Keratinocyte (primary cell): ENCODE data around the gene GAB2. TPM values are rescaled to one million over a fixed set of nuclear protein-coding genes. Genes with fewer than 3 reads are reported as not detected.

Source experiments
- DNase-seq: peaks from one replicate; pipeline ENCODE4 v3.0.0-alpha.2; 2011; ENCODE audit warnings: low read depth, missing footprints, low spot score
- FAIRE-seq: peaks from 2 replicates; lab custom pipeline; 2011; peaks lifted over from hg19 to GRCh38; lab: Jason Lieb, UNC
- H2AFZ ChIP-seq: 2 replicates; pipeline ENCODE4 v1.6.0; 2012; ENCODE audit warnings: low read length, control low read depth, inconsistent platforms; ENCODE audit not compliant: control insufficient read depth
- H3K27ac ChIP-seq: 2 replicates; pipeline ENCODE4 v1.5.1; 2011; ENCODE audit warnings: low read length; ENCODE audit not compliant: control insufficient read depth, insufficient read depth
- H3K27me3 ChIP-seq: 3 replicates; pipeline ENCODE4 v1.6.0; 2011; ENCODE audit warnings: low read length; ENCODE audit not compliant: control insufficient read depth, insufficient read depth; ENCODE audit errors: extremely low read depth
- H3K36me3 ChIP-seq, 2 experiments: 2 replicates in 1 of 2; 3 replicates in 1 of 2; pipeline ENCODE4 v1.5.1; 2011; ENCODE audit warnings: low read length in 2 of 2, mild to moderate bottlenecking in 1 of 2; ENCODE audit not compliant: control insufficient read depth in 2 of 2, insufficient read depth in 2 of 2; ENCODE audit errors: extremely low read depth in 1 of 2
- H3K4me1 ChIP-seq: 3 replicates; pipeline ENCODE4 v1.5.1; 2011; ENCODE audit warnings: low read length; ENCODE audit not compliant: control insufficient read depth, insufficient read depth; ENCODE audit errors: extremely low read depth
- H3K4me2 ChIP-seq: 3 replicates; pipeline ENCODE4 v1.6.0; 2011; ENCODE audit warnings: low read depth, low read length; ENCODE audit not compliant: control insufficient read depth, insufficient read depth; ENCODE audit errors: extremely low read depth
- H3K4me3 ChIP-seq, 3 experiments: fragments of 200-600 bp in 1 of 3; sonication (generic) in 1 of 3; 2 replicates in 2 of 3; 3 replicates in 1 of 3; pipeline ENCODE4 v1.5.1; 2011 to 2016; ENCODE audit warnings: low read length in 3 of 3, mild to moderate bottlenecking in 3 of 3, control low read depth in 2 of 3, inconsistent platforms in 1 of 3, low read depth in 1 of 3, mixed read lengths in 1 of 3, mixed run types in 1 of 3, moderate library complexity in 1 of 3; ENCODE audit not compliant: control insufficient read depth in 2 of 3, insufficient read depth in 2 of 3; ENCODE audit errors: extremely low read depth in 1 of 3
- H3K79me2 ChIP-seq: 2 replicates; pipeline ENCODE4 v1.6.0; 2012; ENCODE audit warnings: low read length; ENCODE audit not compliant: control insufficient read depth, insufficient read depth
- H3K9ac ChIP-seq: 3 replicates; pipeline ENCODE4 v1.6.0; 2011; ENCODE audit warnings: low read length; ENCODE audit not compliant: control insufficient read depth, insufficient read depth; ENCODE audit errors: extremely low read depth
- H3K9me1 ChIP-seq: 3 replicates; pipeline ENCODE4 v1.6.0; 2011; ENCODE audit warnings: low read length; ENCODE audit not compliant: control insufficient read depth, insufficient read depth; ENCODE audit errors: extremely low read depth
- H3K9me3 ChIP-seq: 2 replicates; pipeline ENCODE4 v1.5.1; 2012; ENCODE audit warnings: low read depth, low read length; ENCODE audit not compliant: control insufficient read depth
- H4K20me1 ChIP-seq: 3 replicates; pipeline ENCODE4 v1.6.0; 2011; ENCODE audit warnings: low read length; ENCODE audit not compliant: control insufficient read depth, insufficient read depth; ENCODE audit errors: extremely low read depth
- CTCF ChIP-seq, 3 experiments: IDR thresholded peaks in 1 of 3; conservative IDR thresholded peaks in 1 of 3; optimal IDR thresholded peaks in 1 of 3; 2 replicates in 2 of 3; 3 replicates in 1 of 3; pipeline versions ENCODE3 to v1.5.1; 2011; ENCODE audit warnings: low read length in 3 of 3, mild to moderate bottlenecking in 3 of 3, moderate library complexity in 2 of 3, control low read depth in 1 of 3, inconsistent platforms in 1 of 3; ENCODE audit not compliant: insufficient read depth in 2 of 3; ENCODE audit errors: extremely low read depth in 1 of 3
- EZH2 ChIP-seq: IDR thresholded peaks from one replicate; pipeline ENCODE4 v1.6.1; 2012; ENCODE audit warnings: inconsistent platforms, mild to moderate bottlenecking, low read length, moderate library complexity
- dilution Hi-C: fragments of 300-500 bp; cut with MboI; formaldehyde crosslinking; loops from one replicate; pipeline ENCODE4 v1.7.0; 2020; ENCODE audit warnings: low sequenced_read_pairs; ENCODE audit not compliant: extremely low pct_ligation_motif_present
- polyA plus RNA-seq, 5 experiments: library from polyadenylated mRNA; depleted of rRNA in 3 of 5; stranded (reverse) in 3 of 5; stranded (forward) in 1 of 5; unstranded in 1 of 5; fragments of >200 nt; gene quantifications; 1 replicate in 1 of 5; 2 replicates in 3 of 5; 3 replicates in 1 of 5; pipeline versions ENCODE4 v1.2.1 to v1.2.3, GENCODE V29; 2011 to 2012; ENCODE audit warnings: missing spikeins in 2 of 5, low read depth in 1 of 5, low replicate concordance in 1 of 5

GAB2 gene
- polyA plus RNA-seq, 1 donor (not counting 4 experiments of a cell fraction or from before 2014, with no cell fraction given) = 0.68 TPM

GRCh38 chr11:78228467-78228866, 189.2 kb downstream of the GAB2 start:
- no peaks in the 10 kb centered on the region for H4K20me1 ChIP-seq
- H3K4me1 ChIP-seq = no peaks in the 10 kb centered on the region
- no peak overlapping the region for H3K4me2 ChIP-seq
- no peak overlapping the region for H3K9ac ChIP-seq
- dilution Hi-C loops = no loop called here
- H3K4me3 ChIP-seq = no peak overlapping the region
- H3K9me3 ChIP-seq = no peaks in the 10 kb centered on the region
- H3K36me3 ChIP-seq = no peaks in the 10 kb centered on the region
- no peaks in the 10 kb centered on the region for H3K79me2 ChIP-seq
- no peaks in the 10 kb centered on the region for H3K27me3 ChIP-seq
- no peak overlapping the region for H3K27ac ChIP-seq
- DNase-seq = no peak
- FAIRE-seq = no peak
- H3K9me1 ChIP-seq = no peaks in the 10 kb centered on the region
- TF ChIP-seq EZH2 (no peak), CTCF (optimal IDR thresholded peaks at IDR 0.05 in 1 of 3, IDR thresholded peaks at IDR 0.05 in 1 of 3, conservative IDR thresholded peaks at IDR 0.05 in 1 of 3; ENCODE audit: extremely low read depth in 1 of 3, insufficient read depth in 2 of 3, low read length in 3 of 3) (peak; percentile 26 to 63 (median 36))
- H2AFZ ChIP-seq = no peak overlapping the region

- Histone ChIP-seq H3K79me2 (no peaks in the 10 kb centered on the region), H3K27ac (no peak overlapping the region), H3K9me3 (no peaks in the 10 kb centered on the region), H3K36me3 (no peaks in the 10 kb centered on the region), H3K9me1 (no peaks in the 10 kb centered on the region), H3K4me2 (no peak overlapping the region), H2AFZ (no peak overlapping the region), H3K4me1 (no peaks in the 10 kb centered on the region), H3K4me3 (no peak overlapping the region), H3K9ac (no peak overlapping the region), H4K20me1 (no peaks in the 10 kb centered on the region), H3K27me3 (no peaks in the 10 kb centered on the region)
- FAIRE-seq (no peak), DNase-seq (no peak)
- TF ChIP-seq CTCF (optimal IDR thresholded peaks at IDR 0.05 in 1 of 3, IDR thresholded peaks at IDR 0.05 in 1 of 3, conservative IDR thresholded peaks at IDR 0.05 in 1 of 3; ENCODE audit: extremely low read depth in 1 of 3, insufficient read depth in 2 of 3, low read length in 3 of 3) (no peak), EZH2 (no peak)
- dilution Hi-C loops = no loop called here
Measured at GRCh38 chr11:78227921-78228320, 189.7 kb downstream of the GAB2 start.
